HG02798 (cell line): ENCODE results near the gene PDE8B.

Source experiments
- ATAC-seq: cut with Tn5 transposase; IDR thresholded peaks from one replicate; pipeline ENCODE4 v1.9.1; 2021; ENCODE audit warnings: mild to moderate bottlenecking; ENCODE audit not compliant: unreplicated experiment, poor library complexity

Gene PDE8B

GRCh38 chr5:77316871-77317661 is 106.6 kb downstream of the PDE8B start:
- ATAC-seq = no peak

GRCh38 chr5:77318060-77318459 is 107.6 kb downstream of the PDE8B start:
- no peak for ATAC-seq

- ATAC-seq = no peak
Measured at GRCh38 chr5:77319117-77319804, 108.8 kb downstream of the PDE8B start.

- ATAC-seq = no peak
Measured at GRCh38 chr5:77321793-77322394, 111.4 kb downstream of the PDE8B start.

- ATAC-seq = no peak
Measured at GRCh38 chr5:77322406-77322805, 111.9 kb downstream of the PDE8B start.

GRCh38 chr5:77325921-77326541 is 115.6 kb downstream of the PDE8B start:
- no peak for ATAC-seq

- no peak for ATAC-seq
Measured at GRCh38 chr5:77326986-77327734, 116.7 kb downstream of the PDE8B start.

GRCh38 chr5:77328930-77329647 is 118.6 kb downstream of the PDE8B start:
- no peak for ATAC-seq

GRCh38 chr5:77329664-77330430 is 119.4 kb downstream of the PDE8B start:
- no peak for ATAC-seq

GRCh38 chr5:77333036-77333435 is 122.6 kb downstream of the PDE8B start:
- no peak for ATAC-seq

- no peak for ATAC-seq
Measured at GRCh38 chr5:77333451-77334123, 123.1 kb downstream of the PDE8B start.

GRCh38 chr5:77337246-77337645 is 126.8 kb downstream of the PDE8B start:
- ATAC-seq = no peak

GRCh38 chr5:77337686-77338085 is 127.2 kb downstream of the PDE8B start:
- ATAC-seq = no peak

- no peak for ATAC-seq
Measured at GRCh38 chr5:77339337-77339890, 128.9 kb downstream of the PDE8B start.

GRCh38 chr5:77343165-77343564 is 132.7 kb downstream of the PDE8B start:
- ATAC-seq = no peak

GRCh38 chr5:77347435-77348098 is 137.1 kb downstream of the PDE8B start:
- ATAC-seq = no peak

- ATAC-seq = no peak
Measured at GRCh38 chr5:77353251-77353650, 142.8 kb downstream of the PDE8B start.

GRCh38 chr5:77354454-77354853 is 144.0 kb downstream of the PDE8B start:
- no peak for ATAC-seq
